ENCODE data around the gene ZNF57. TPM values are rescaled to one million over a fixed set of nuclear protein-coding genes. Genes with fewer than 3 reads are reported as not detected.

ZNF57 gene
- total and polyA plus RNA-seq, 2 of the 13 experiments (the other 11 are each of a cell fraction or from before 2014, with no cell fraction given) = 6.6 to 17.5 TPM

DNA sequence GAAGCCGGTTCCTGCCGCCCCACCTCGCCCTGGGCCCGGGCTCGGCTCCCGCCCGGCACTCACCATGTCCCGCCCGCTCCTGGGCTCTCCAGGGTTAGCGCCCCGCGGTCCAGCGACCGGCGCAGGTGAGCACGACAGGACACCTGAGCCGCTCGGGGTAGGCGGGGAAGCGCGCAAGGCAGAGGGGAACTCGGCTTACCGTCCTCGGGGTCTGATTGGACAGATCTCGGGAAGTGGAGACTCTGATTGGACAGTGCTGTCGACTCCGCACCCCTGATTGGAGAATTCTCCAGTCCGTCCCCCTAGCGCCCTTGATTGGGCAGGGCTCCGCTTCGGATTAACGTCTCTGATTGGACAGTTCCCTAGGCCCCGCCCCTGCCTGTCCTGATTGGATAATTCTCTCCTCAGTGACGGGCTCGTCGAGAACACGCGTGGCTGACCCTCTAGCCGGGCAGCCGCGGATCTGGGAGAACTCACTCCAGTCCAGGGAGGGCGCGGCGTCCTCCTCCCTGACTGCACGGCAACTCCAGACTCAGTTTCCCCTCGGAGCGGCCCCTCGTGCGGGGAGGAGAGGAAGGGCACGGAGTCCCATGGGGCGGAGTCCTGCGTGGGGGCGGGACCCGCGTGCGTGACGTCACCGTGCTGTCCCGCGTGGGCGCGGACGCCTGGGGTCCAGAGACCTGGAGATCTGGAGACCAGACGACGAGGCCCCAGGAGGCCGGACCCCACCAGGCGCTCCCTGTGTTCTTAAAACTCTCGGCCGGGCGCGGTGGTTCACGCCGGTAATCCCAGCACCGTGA, 44.2 kb downstream of the ZNF57 start, which contains the start of gene ZNF77 (continued):
- TF ChIP-seq HMGA1 (CRISPR knock-in tag; conservative IDR thresholded peaks at IDR 0.05) (no peak), SNRNP70 (IDR thresholded peaks at IDR 0.05; ENCODE audit: low read depth, low read length) (no peak), ZNF607 (CRISPR knock-in tag; IDR thresholded peaks at IDR 0.05; ENCODE audit: borderline replicate concordance) (no peak; the same call in 1 of the 2 replicates), GZF1 (CRISPR knock-in tag; IDR thresholded peaks at IDR 0.05) (no peak), U2AF1 (optimal IDR thresholded peaks at IDR 0.05; ENCODE audit: low read depth, low read length) (peak; percentile 71), ZNF839 (CRISPR knock-in tag; IDR thresholded peaks at IDR 0.05; ENCODE audit: borderline replicate concordance) (no peak), MIER2 (CRISPR knock-in tag; IDR thresholded peaks at IDR 0.05) (peak; percentile 35; the same call in 1 of the 2 replicates), ZNF235 (CRISPR knock-in tag; IDR thresholded peaks at IDR 0.05; ENCODE audit: borderline replicate concordance) (no peak), ZBTB7A (CRISPR knock-in tag; IDR thresholded peaks at IDR 0.05) (no peak), U2AF2 (IDR thresholded peaks at IDR 0.05; ENCODE audit: low read depth, low read length) (no peak), ZNF782 (CRISPR knock-in tag; IDR thresholded peaks at IDR 0.05; ENCODE audit: borderline replicate concordance) (no peak)
- TF ChIP-seq, protein P1, sequence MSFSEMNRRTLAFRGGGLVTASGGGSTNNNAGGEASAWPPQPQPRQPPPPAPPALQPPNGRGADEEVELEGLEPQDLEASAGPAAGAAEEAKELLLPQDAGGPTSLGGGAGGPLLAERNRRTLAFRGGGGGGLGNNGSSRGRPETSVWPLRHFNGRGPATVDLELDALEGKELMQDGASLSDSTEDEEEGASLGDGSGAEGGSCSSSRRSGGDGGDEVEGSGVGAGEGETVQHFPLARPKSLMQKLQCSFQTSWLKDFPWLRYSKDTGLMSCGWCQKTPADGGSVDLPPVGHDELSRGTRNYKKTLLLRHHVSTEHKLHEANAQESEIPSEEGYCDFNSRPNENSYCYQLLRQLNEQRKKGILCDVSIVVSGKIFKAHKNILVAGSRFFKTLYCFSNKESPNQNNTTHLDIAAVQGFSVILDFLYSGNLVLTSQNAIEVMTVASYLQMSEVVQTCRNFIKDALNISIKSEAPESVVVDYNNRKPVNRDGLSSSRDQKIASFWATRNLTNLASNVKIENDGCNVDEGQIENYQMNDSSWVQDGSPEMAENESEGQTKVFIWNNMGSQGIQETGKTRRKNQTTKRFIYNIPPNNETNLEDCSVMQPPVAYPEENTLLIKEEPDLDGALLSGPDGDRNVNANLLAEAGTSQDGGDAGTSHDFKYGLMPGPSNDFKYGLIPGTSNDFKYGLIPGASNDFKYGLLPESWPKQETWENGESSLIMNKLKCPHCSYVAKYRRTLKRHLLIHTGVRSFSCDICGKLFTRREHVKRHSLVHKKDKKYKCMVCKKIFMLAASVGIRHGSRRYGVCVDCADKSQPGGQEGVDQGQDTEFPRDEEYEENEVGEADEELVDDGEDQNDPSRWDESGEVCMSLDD (CRISPR knock-in tag; IDR thresholded peaks at IDR 0.05; ENCODE audit: borderline replicate concordance) = peak; percentile 33; the same call in 1 of the 2 replicates
- TF ChIP-seq, protein P2, sequence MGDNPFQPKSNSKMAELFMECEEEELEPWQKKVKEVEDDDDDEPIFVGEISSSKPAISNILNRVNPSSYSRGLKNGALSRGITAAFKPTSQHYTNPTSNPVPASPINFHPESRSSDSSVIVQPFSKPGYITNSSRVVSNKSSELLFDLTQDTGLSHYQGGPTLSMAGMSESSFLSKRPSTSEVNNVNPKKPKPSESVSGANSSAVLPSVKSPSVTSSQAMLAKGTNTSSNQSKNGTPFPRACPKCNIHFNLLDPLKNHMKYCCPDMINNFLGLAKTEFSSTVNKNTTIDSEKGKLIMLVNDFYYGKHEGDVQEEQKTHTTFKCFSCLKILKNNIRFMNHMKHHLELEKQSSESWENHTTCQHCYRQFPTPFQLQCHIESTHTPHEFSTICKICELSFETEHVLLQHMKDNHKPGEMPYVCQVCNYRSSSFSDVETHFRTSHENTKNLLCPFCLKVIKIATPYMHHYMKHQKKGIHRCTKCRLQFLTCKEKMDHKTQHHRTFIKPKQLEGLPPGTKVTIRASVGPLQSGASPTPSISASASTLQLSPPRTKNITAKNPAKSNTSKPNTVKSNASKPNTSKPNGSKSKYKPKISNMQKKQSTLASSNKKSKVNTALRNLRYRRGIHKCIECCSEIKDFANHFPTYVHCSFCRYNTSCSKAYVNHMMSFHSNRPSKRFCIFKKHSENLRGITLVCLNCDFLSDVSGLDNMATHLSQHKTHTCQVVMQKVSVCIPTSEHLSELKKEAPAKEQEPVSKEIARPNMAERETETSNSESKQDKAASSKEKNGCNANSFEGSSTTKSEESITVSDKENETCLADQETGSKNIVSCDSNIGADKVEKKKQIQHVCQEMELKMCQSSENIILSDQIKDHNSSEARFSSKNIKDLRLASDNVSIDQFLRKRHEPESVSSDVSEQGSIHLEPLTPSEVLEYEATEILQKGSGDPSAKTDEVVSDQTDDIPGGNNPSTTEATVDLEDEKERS (CRISPR knock-in tag; IDR thresholded peaks at IDR 0.05) = peak; percentile 58; the same call in 1 of the 2 replicates
- TF ChIP-seq, protein P3, sequence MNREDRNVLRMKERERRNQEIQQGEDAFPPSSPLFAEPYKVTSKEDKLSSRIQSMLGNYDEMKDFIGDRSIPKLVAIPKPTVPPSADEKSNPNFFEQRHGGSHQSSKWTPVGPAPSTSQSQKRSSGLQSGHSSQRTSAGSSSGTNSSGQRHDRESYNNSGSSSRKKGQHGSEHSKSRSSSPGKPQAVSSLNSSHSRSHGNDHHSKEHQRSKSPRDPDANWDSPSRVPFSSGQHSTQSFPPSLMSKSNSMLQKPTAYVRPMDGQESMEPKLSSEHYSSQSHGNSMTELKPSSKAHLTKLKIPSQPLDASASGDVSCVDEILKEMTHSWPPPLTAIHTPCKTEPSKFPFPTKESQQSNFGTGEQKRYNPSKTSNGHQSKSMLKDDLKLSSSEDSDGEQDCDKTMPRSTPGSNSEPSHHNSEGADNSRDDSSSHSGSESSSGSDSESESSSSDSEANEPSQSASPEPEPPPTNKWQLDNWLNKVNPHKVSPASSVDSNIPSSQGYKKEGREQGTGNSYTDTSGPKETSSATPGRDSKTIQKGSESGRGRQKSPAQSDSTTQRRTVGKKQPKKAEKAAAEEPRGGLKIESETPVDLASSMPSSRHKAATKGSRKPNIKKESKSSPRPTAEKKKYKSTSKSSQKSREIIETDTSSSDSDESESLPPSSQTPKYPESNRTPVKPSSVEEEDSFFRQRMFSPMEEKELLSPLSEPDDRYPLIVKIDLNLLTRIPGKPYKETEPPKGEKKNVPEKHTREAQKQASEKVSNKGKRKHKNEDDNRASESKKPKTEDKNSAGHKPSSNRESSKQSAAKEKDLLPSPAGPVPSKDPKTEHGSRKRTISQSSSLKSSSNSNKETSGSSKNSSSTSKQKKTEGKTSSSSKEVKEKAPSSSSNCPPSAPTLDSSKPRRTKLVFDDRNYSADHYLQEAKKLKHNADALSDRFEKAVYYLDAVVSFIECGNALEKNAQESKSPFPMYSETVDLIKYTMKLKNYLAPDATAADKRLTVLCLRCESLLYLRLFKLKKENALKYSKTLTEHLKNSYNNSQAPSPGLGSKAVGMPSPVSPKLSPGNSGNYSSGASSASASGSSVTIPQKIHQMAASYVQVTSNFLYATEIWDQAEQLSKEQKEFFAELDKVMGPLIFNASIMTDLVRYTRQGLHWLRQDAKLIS (CRISPR knock-in tag; IDR thresholded peaks at IDR 0.05) = 0 out of 2 replicates have a peak, but pooled peaks have one; percentile 58
- TF ChIP-seq, protein P4, sequence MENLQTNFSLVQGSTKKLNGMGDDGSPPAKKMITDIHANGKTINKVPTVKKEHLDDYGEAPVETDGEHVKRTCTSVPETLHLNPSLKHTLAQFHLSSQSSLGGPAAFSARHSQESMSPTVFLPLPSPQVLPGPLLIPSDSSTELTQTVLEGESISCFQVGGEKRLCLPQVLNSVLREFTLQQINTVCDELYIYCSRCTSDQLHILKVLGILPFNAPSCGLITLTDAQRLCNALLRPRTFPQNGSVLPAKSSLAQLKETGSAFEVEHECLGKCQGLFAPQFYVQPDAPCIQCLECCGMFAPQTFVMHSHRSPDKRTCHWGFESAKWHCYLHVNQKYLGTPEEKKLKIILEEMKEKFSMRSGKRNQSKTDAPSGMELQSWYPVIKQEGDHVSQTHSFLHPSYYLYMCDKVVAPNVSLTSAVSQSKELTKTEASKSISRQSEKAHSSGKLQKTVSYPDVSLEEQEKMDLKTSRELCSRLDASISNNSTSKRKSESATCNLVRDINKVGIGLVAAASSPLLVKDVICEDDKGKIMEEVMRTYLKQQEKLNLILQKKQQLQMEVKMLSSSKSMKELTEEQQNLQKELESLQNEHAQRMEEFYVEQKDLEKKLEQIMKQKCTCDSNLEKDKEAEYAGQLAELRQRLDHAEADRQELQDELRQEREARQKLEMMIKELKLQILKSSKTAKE (CRISPR knock-in tag; IDR thresholded peaks at IDR 0.05; ENCODE audit: borderline replicate concordance) = no peak; the same call in 1 of the 2 replicates
